ENCODE data around the gene AJUBA.
"Not testable (repeated sequence)": the region's sequence is repeated elsewhere in the genome, so short reads cannot be mapped to it uniquely, and the experiment has no call there.

GRCh38 chr14:23013749-23014054 lies 31.4 kb upstream of the AJUBA start:
- TF ChIP-seq, protein P1, sequence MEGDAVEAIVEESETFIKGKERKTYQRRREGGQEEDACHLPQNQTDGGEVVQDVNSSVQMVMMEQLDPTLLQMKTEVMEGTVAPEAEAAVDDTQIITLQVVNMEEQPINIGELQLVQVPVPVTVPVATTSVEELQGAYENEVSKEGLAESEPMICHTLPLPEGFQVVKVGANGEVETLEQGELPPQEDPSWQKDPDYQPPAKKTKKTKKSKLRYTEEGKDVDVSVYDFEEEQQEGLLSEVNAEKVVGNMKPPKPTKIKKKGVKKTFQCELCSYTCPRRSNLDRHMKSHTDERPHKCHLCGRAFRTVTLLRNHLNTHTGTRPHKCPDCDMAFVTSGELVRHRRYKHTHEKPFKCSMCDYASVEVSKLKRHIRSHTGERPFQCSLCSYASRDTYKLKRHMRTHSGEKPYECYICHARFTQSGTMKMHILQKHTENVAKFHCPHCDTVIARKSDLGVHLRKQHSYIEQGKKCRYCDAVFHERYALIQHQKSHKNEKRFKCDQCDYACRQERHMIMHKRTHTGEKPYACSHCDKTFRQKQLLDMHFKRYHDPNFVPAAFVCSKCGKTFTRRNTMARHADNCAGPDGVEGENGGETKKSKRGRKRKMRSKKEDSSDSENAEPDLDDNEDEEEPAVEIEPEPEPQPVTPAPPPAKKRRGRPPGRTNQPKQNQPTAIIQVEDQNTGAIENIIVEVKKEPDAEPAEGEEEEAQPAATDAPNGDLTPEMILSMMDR (IDR thresholded peaks at IDR 0.05 in 8 of 11, conservative IDR thresholded peaks at IDR 0.05 in 3 of 11): not testable (repeated sequence)
- not testable (repeated sequence) for TF ChIP-seq POLR2A, POLR2AphosphoS5 (IDR thresholded peaks at IDR 0.05)

Data from spleen (tissue), 7 donors.